Ovary (tissue), 9 donors: ENCODE results near the gene FKBP11. TPM values are rescaled to one million over a fixed set of nuclear protein-coding genes. Genes with fewer than 3 reads are reported as not detected.
"Not testable (repeated sequence)": the region's sequence is repeated elsewhere in the genome, so short reads cannot be mapped to it uniquely, and the experiment has no call there.

Source experiments
- DNase-seq, 5 donors: peaks; one replicate each; pipeline ENCODE4 v3.0.0-alpha.2; 2019 to 2020
- H3K27ac ChIP-seq, 2 donors: fragments of 200-600 bp; one replicate each; pipeline versions ENCODE4 v1.5.1 to v1.8.0; 2019 to 2022
- H3K27me3 ChIP-seq: fragments of 200-600 bp; one replicate; pipeline ENCODE4 v1.8.0; 2022
- H3K36me3 ChIP-seq: fragments of 200-600 bp; sonication (generic); one replicate; pipeline ENCODE4 v1.5.1; 2019
- H3K4me1 ChIP-seq: one replicate; pipeline ENCODE4 v1.8.1; 2013; ENCODE audit warnings: mild to moderate bottlenecking, moderate library complexity; ENCODE audit not compliant: insufficient read depth
- H3K4me3 ChIP-seq: fragments of 200-600 bp; sonication (generic); one replicate; pipeline ENCODE4 v1.5.1; 2017
- H3K9me3 ChIP-seq, 2 donors: fragments of 200-600 bp in 1 of 2; sonication (generic) in 1 of 2; one replicate each; pipeline versions ENCODE4 v1.5.1 to v1.8.1; 2013 to 2019; ENCODE audit warnings: mild to moderate bottlenecking in 1 of 2, moderate library complexity in 1 of 2
- EP300 ChIP-seq: sonication (generic); formaldehyde crosslinking; IDR thresholded peaks from one replicate; pipeline ENCODE4 v1.6.1; 2017; ENCODE audit warnings: antibody characterized with exemption
- POLR2A ChIP-seq: fragments of 450-650 bp; IDR thresholded peaks from one replicate; pipeline ENCODE4 v1.6.1; 2017; ENCODE audit warnings: antibody characterized with exemption, mild to moderate bottlenecking, moderate library complexity
- whole genome bisulfite sequencing, 3 donors: extraction: QIAGEN DNeasy Blood & Tissue Kit in 1 of 3; methylation state at CpG; one replicate each; pipeline versions ENCODE4 v1.1.5 to v1.1.7; 2013 to 2017; 5-methylcytosine and 5-hydroxymethylcytosine counted together
- intact Hi-C, 4 donors: fragments of 100-400 bp; cut with DNase I; formaldehyde crosslinking; loops; one replicate each; pipeline versions ENCODE4 v1.11.0 to v1.15.1; 2022 to 2023
- polyA plus RNA-seq, 2 donors: library from polyadenylated mRNA; stranded (reverse); fragments of 200-250 nt in 1 of 2; fragments of 350-450 nt in 1 of 2; fragmentation: Illumina TruSeq in 1 of 2; extraction: RNeasy Lipid Tissue Mini Kit (QIAGEN cat#74804) in 1 of 2; gene quantifications; one replicate each; pipeline ENCODE4 v1.2.3, GENCODE V29; 2013 to 2014
- small RNA-seq: library from RNA; depleted of rRNA; stranded (forward); fragments of <200 nt; gene quantifications from one replicate; pipeline ENCODE3, GENCODE V24; 2016
- total RNA-seq, 7 donors: library from RNA; depleted of rRNA in 2 of 7; stranded (reverse); fragments of >200 nt in 2 of 7; fragmentation: NEBNext Ultra II Directional in 3 of 7; extraction: Animal tissue kit (Norgen Biotek cat#: 25700) in 3 of 7; gene quantifications; one replicate each; pipeline versions ENCODE4 v1.1.0 to v1.2.4, GENCODE V29; 2016 to 2023
- TF ChIP-seq, protein P1 (sequence below), 3 donors: fragments of 450-650 bp in 2 of 3; fragments of 200-600 bp in 1 of 3; IDR thresholded peaks; one replicate each; pipeline versions ENCODE4 v1.5.1 to v1.8.0; 2016 to 2022; ENCODE audit warnings: antibody characterized with exemption in 3 of 3, mild to moderate bottlenecking in 1 of 3
- donor health status: DM: no; HTN: no; CAD: no; lungs with moderate emphysema.
- donor health status: DM: no; HTN: no; CAD: no.
- donor health status: Bipolar disorder and iron deficiency.
- donor health status: DM: yes; HTN: yes; CAD: no.
- donor health status: DM: no; HTN: no; CAD: no.
- donor health status: DM: yes; HTN: yes; CAD: no.

FKBP11 gene
- total and polyA plus RNA-seq, 9 donors, result 6.6 to 40.9 (median 15.8) TPM

GRCh38 chr12:48875944-48876515 is 49.3 kb downstream of the FKBP11 start:
- no peak for DNase-seq
- intact Hi-C loops, result no loop called here
- Histone ChIP-seq H3K4me1 (no peaks in the 10 kb centered on the region), H3K27me3 (no peaks in the 10 kb centered on the region), H3K9me3 (no peaks in the 10 kb centered on the region), H3K27ac (no peak overlapping the region), H3K4me3 (no peak overlapping the region), H3K36me3 (no peaks in the 10 kb centered on the region)
- WGBS, 3 donors, result 59 to 75% (median 66%) methylated on average over 4 of the region's 4 CpGs
- TF ChIP-seq EP300 (no peak), POLR2A (no peak)

DNA sequence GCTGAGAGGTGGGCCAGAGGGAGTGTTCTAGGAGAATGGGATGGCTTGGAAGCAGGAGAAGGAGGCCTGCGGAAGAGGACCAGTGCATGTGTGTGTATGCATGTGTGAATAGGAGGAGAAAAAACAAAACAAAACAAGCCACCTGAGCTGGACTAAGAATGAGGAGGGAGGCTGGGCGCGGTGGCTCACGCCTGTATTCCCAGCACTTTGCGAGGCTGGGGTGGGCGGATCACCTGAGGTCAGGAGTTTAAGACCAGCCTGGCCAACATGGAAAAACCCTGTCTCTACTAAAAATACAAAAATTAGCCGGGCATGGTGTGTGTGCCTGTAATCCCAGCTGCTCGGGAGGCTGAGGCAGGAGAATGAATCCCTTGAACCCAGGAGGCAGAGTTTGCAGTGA is 51.8 kb downstream of the FKBP11 start:
- DNase-seq, H3K9me3 ChIP-seq, H3K27ac ChIP-seq, H3K27me3 ChIP-seq, H3K36me3 ChIP-seq, H3K4me1 ChIP-seq, intact Hi-C loops, H3K4me3 ChIP-seq: not testable (repeated sequence)
- 88 to 93% (median 90%) methylated on average over 8 of the region's 8 CpGs for WGBS, 3 donors

- intact Hi-C loops, result no loop called here
- WGBS, 3 donors, result 37 to 43% (median 40%) methylated on average over 4 of the region's 4 CpGs
- TF ChIP-seq, protein P1, sequence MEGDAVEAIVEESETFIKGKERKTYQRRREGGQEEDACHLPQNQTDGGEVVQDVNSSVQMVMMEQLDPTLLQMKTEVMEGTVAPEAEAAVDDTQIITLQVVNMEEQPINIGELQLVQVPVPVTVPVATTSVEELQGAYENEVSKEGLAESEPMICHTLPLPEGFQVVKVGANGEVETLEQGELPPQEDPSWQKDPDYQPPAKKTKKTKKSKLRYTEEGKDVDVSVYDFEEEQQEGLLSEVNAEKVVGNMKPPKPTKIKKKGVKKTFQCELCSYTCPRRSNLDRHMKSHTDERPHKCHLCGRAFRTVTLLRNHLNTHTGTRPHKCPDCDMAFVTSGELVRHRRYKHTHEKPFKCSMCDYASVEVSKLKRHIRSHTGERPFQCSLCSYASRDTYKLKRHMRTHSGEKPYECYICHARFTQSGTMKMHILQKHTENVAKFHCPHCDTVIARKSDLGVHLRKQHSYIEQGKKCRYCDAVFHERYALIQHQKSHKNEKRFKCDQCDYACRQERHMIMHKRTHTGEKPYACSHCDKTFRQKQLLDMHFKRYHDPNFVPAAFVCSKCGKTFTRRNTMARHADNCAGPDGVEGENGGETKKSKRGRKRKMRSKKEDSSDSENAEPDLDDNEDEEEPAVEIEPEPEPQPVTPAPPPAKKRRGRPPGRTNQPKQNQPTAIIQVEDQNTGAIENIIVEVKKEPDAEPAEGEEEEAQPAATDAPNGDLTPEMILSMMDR (IDR thresholded peaks at IDR 0.05), result no peak
- TF ChIP-seq POLR2A (no peak), EP300 (no peak)
- no peaks in the 10 kb centered on the region for H3K4me1 ChIP-seq
- DNase-seq, result no peak
- no peaks in the 10 kb centered on the region for H3K27me3 ChIP-seq
- no peaks in the 10 kb centered on the region for H3K36me3 ChIP-seq
- H3K9me3 ChIP-seq, result no peaks in the 10 kb centered on the region
- no peak overlapping the region for H3K4me3 ChIP-seq
- H3K27ac ChIP-seq, result no peak overlapping the region
Observed at GRCh38 chr12:48873096-48873495, 52.2 kb downstream of the FKBP11 start.

Small RNA genes within 50 kb of the gene (small RNA-seq; reads per million reads assigned to genes)
- gene AC073610.1 (not detected), gene RNU6-600P (not detected)

Other genes starting within 250 kb of the FKBP11 start
- 10 to 100 TPM; 27.5 to 54.1 (median 38.1) TPM for gene KANSL2, start 243.3 kb downstream of the FKBP11 start, total RNA-seq
- gene KANSL2, start 243.3 kb downstream of the FKBP11 start, polyA plus RNA-seq, result 10 to 100 TPM; 33.7 to 35.4 TPM
- 10 to 100 TPM; 20.1 to 48.8 (median 36.4) TPM for gene CCNT1, start 208.8 kb downstream of the FKBP11 start, total RNA-seq
- gene CCNT1, start 208.8 kb downstream of the FKBP11 start, polyA plus RNA-seq, result 10 to 100 TPM in 1 of 2 donors, 1 to 10 TPM in 1; 7.5 to 18.5 TPM
- 10 to 100 TPM; 14.8 to 83.3 (median 51.9) TPM for gene ADCY6, start 136.4 kb downstream of the FKBP11 start, total RNA-seq
- gene ADCY6, start 136.4 kb downstream of the FKBP11 start, polyA plus RNA-seq, result 10 to 100 TPM; 25.4 to 28.1 TPM
- 100 to 1,000 TPM in 3 of 7 donors, 10 to 100 TPM in 4; 24.1 to 162 (median 92.3) TPM for gene CACNB3, start 107.0 kb downstream of the FKBP11 start, total RNA-seq
- gene CACNB3, start 107.0 kb downstream of the FKBP11 start, polyA plus RNA-seq, result 10 to 100 TPM; 29.5 to 50.5 TPM
- gene DDX23, start 73.3 kb downstream of the FKBP11 start, total RNA-seq, result 10 to 100 TPM; 48.0 to 82.2 (median 70.5) TPM
- gene DDX23, start 73.3 kb downstream of the FKBP11 start, polyA plus RNA-seq, result 100 to 1,000 TPM in 1 of 2 donors, 10 to 100 TPM in 1; 60.0 to 108 TPM
- 1 to 10 TPM in 1 of 7 donors, under 1 TPM in 6; 0.23 to 3.8 (median 0.38) TPM for gene RND1, start 59.6 kb downstream of the FKBP11 start, total RNA-seq
- gene RND1, start 59.6 kb downstream of the FKBP11 start, polyA plus RNA-seq, result 1 to 10 TPM; 1.2 to 2.1 TPM
- gene ARF3, start 32.0 kb upstream of the FKBP11 start, total RNA-seq, result 100 to 1,000 TPM in 4 of 7 donors, 10 to 100 TPM in 3; 25.5 to 123 (median 100) TPM
- gene ARF3, start 32.0 kb upstream of the FKBP11 start, polyA plus RNA-seq, result 100 to 1,000 TPM in 1 of 2 donors, 10 to 100 TPM in 1; 59.0 to 243 TPM
- gene WNT10B, start 46.2 kb upstream of the FKBP11 start, total RNA-seq, result under 1 TPM in 1 of 7 donors, not detected in 6; 0.24 TPM
- under 1 TPM; 0.19 to 0.97 TPM for gene WNT10B, start 46.2 kb upstream of the FKBP11 start, polyA plus RNA-seq
- not detected for gene WNT1, start 52.8 kb upstream of the FKBP11 start, total RNA-seq
- gene WNT1, start 52.8 kb upstream of the FKBP11 start, polyA plus RNA-seq, result not detected
- gene DDN, start 73.9 kb upstream of the FKBP11 start, total RNA-seq, result under 1 TPM in 1 of 7 donors, not detected in 6; 0.05 TPM
- gene DDN, start 73.9 kb upstream of the FKBP11 start, polyA plus RNA-seq, result under 1 TPM; 0.04 to 0.28 TPM
- 10 to 100 TPM; 25.6 to 58.2 (median 35.8) TPM for gene PRKAG1, start 93.3 kb upstream of the FKBP11 start, total RNA-seq
- gene PRKAG1, start 93.3 kb upstream of the FKBP11 start, polyA plus RNA-seq, result 10 to 100 TPM; 38.3 to 98.5 TPM
- gene KMT2D, start 135.3 kb upstream of the FKBP11 start, total RNA-seq, result 10 to 100 TPM; 28.3 to 97.0 (median 79.1) TPM
- gene KMT2D, start 135.3 kb upstream of the FKBP11 start, polyA plus RNA-seq, result 10 to 100 TPM; 35.5 to 51.8 TPM
- gene RHEBL1, start 144.5 kb upstream of the FKBP11 start, total RNA-seq, result under 1 TPM in 5 of 7 donors, not detected in 2; 0.18 to 0.60 (median 0.34) TPM
- gene RHEBL1, start 144.5 kb upstream of the FKBP11 start, polyA plus RNA-seq, result 1 to 10 TPM in 1 of 2 donors, under 1 TPM in 1; 1.00 to 1.2 TPM
- gene DHH, start 169.3 kb upstream of the FKBP11 start, total RNA-seq, result 1 to 10 TPM in 1 of 7 donors, under 1 TPM in 6; 0.20 to 1.1 (median 0.45) TPM
- 1 to 10 TPM; 1.0 to 1.4 TPM for gene DHH, start 169.3 kb upstream of the FKBP11 start, polyA plus RNA-seq
- 10 to 100 TPM; 66.3 to 95.8 (median 69.5) TPM for gene LMBR1L, start 185.4 kb upstream of the FKBP11 start, total RNA-seq
- 10 to 100 TPM; 63.8 to 65.7 TPM for gene LMBR1L, start 185.4 kb upstream of the FKBP11 start, polyA plus RNA-seq
- 100 to 1,000 TPM; 326 to 647 (median 340) TPM for gene TUBA1B, start 205.9 kb upstream of the FKBP11 start, total RNA-seq
- gene TUBA1B, start 205.9 kb upstream of the FKBP11 start, polyA plus RNA-seq, result 100 to 1,000 TPM; 281 to 705 TPM